HL-60 (cell line): ENCODE results near the gene APMAP.

Source experiments
- DNase-seq, 2 experiments: peaks; one replicate each; pipeline ENCODE4 v3.0.0-alpha.2; 2010 to 2020; ENCODE audit warnings: low read depth in 1 of 2, low spot score in 1 of 2
- H3K27ac ChIP-seq: fragments of 250-450 bp; sonication (Bioruptor Pico); replicated peaks from 2 replicates; pipeline ENCODE4 v1.5.1; 2020; ENCODE audit warnings: mild to moderate bottlenecking, moderate library complexity
- H3K27me3 ChIP-seq: fragments of 250-450 bp; sonication (Bioruptor Pico); 2 replicates; pipeline ENCODE4 v1.5.1; 2021; ENCODE audit warnings: mild to moderate bottlenecking, moderate library complexity; ENCODE audit not compliant: insufficient read depth, poor library complexity, severe bottlenecking
- H3K4me3 ChIP-seq: replicated peaks from 2 replicates; pipeline ENCODE4 v1.5.1; 2011; ENCODE audit warnings: mild to moderate bottlenecking, control low read depth, low read length; ENCODE audit not compliant: insufficient read depth
- GABPA ChIP-seq: IDR thresholded peaks from 2 replicates; pipeline ENCODE4 v1.6.1; 2012; ENCODE audit warnings: low read depth
- POLR2AphosphoS5 ChIP-seq: IDR thresholded peaks from 2 replicates; pipeline ENCODE4 v1.6.1; 2012; ENCODE audit warnings: low read depth
- SPI1 ChIP-seq: IDR thresholded peaks from 2 replicates; pipeline ENCODE4 v1.6.1; 2012; ENCODE audit warnings: low read depth, mild to moderate bottlenecking, borderline replicate concordance
- TF ChIP-seq, protein P1 (sequence below): IDR thresholded peaks from 2 replicates; pipeline ENCODE4 v1.6.1; 2012; ENCODE audit warnings: low read depth; ENCODE audit not compliant: insufficient replicate concordance
- TF ChIP-seq, protein P2 (sequence below): IDR thresholded peaks from one replicate; pipeline ENCODE4 v1.5.1; 2011; ENCODE audit warnings: low read length, control low read depth, inconsistent platforms; ENCODE audit not compliant: insufficient read depth

Gene APMAP

DNA sequence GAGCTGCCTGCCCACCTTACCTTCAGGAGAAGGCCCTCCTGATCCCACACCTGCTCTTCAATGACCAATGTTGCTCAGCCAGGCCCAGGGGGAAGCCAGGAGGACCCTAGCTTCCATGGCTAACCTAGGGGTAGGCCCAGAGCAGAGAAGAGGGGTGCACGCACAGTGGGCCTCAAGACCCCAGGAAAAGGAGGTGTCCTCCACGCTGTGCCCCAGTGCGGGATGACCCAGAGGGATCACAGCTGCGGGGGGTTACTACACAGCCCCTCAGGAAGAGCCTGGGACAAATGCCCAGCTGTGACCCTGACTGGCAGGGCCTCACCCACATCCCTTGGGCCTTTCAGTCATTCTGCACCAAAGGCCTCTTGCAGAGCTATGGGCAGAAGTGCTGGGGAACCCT is 31.6 kb upstream of the APMAP start:
- Histone ChIP-seq H3K4me3 (no peak overlapping the region), H3K27ac (no peak overlapping the region), H3K27me3 (no peaks in the 10 kb centered on the region)
- DNase-seq, result no peak
- TF ChIP-seq SPI1, result no peak
- TF ChIP-seq, protein P1, sequence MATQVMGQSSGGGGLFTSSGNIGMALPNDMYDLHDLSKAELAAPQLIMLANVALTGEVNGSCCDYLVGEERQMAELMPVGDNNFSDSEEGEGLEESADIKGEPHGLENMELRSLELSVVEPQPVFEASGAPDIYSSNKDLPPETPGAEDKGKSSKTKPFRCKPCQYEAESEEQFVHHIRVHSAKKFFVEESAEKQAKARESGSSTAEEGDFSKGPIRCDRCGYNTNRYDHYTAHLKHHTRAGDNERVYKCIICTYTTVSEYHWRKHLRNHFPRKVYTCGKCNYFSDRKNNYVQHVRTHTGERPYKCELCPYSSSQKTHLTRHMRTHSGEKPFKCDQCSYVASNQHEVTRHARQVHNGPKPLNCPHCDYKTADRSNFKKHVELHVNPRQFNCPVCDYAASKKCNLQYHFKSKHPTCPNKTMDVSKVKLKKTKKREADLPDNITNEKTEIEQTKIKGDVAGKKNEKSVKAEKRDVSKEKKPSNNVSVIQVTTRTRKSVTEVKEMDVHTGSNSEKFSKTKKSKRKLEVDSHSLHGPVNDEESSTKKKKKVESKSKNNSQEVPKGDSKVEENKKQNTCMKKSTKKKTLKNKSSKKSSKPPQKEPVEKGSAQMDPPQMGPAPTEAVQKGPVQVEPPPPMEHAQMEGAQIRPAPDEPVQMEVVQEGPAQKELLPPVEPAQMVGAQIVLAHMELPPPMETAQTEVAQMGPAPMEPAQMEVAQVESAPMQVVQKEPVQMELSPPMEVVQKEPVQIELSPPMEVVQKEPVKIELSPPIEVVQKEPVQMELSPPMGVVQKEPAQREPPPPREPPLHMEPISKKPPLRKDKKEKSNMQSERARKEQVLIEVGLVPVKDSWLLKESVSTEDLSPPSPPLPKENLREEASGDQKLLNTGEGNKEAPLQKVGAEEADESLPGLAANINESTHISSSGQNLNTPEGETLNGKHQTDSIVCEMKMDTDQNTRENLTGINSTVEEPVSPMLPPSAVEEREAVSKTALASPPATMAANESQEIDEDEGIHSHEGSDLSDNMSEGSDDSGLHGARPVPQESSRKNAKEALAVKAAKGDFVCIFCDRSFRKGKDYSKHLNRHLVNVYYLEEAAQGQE, result no peak
- no peak for TF ChIP-seq GABPA
- no peak for TF ChIP-seq POLR2AphosphoS5
- TF ChIP-seq, protein P2, sequence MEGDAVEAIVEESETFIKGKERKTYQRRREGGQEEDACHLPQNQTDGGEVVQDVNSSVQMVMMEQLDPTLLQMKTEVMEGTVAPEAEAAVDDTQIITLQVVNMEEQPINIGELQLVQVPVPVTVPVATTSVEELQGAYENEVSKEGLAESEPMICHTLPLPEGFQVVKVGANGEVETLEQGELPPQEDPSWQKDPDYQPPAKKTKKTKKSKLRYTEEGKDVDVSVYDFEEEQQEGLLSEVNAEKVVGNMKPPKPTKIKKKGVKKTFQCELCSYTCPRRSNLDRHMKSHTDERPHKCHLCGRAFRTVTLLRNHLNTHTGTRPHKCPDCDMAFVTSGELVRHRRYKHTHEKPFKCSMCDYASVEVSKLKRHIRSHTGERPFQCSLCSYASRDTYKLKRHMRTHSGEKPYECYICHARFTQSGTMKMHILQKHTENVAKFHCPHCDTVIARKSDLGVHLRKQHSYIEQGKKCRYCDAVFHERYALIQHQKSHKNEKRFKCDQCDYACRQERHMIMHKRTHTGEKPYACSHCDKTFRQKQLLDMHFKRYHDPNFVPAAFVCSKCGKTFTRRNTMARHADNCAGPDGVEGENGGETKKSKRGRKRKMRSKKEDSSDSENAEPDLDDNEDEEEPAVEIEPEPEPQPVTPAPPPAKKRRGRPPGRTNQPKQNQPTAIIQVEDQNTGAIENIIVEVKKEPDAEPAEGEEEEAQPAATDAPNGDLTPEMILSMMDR, result no peak

DNA sequence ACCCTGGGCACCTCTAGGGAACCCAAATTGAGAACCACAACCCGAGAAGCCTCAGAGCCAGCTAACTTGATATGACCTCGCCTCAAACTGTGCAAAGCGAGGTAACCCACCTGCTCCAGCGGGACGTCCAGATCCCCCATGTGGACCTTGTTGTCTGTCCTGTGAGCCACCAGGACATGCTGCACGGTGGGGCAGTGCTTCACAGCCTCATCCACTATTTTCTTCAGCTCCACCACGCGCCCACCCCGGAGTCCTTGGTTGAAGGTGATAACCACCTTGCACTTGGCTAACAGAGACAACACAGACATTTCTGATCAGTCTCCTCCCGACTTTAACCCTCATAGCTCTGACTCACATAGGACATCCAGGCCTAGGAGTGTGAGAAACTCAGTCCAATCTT is 30.8 kb upstream of the APMAP start:
- no peaks in the 10 kb centered on the region for H3K27me3 ChIP-seq
- no peak for DNase-seq
- H3K4me3 ChIP-seq, result no peak overlapping the region
- no peak overlapping the region for H3K27ac ChIP-seq
- TF ChIP-seq POLR2AphosphoS5 (no peak), GABPA (no peak), SPI1 (no peak)
- TF ChIP-seq, protein P1, result no peak
- TF ChIP-seq, protein P2, result no peak

DNA sequence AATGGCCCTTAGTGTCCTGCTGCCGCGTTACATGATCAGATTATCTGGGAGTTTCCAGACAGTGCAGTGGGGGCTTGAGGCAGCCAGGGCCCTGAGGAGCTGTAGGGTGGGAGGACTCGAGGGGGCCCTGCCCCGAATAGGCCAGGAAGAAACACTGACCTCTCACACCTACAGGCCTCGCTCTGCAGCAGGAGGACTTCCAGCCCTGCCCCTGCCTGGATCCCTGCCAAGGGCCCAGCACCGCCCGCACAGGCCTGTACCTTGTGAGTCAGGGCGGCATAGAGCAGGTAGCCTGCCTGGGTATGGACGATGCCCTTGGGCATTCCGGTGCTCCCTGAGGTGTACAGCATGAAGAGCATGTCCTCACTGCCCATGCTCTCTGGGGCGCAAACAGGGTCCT is 30.1 kb upstream of the APMAP start:
- no peak overlapping the region for H3K27ac ChIP-seq
- H3K27me3 ChIP-seq, result no peaks in the 10 kb centered on the region
- no peak for DNase-seq
- H3K4me3 ChIP-seq, result no peak overlapping the region
- TF ChIP-seq SPI1 (no peak), POLR2AphosphoS5 (no peak), GABPA (no peak)
- TF ChIP-seq, protein P2, result no peak
- TF ChIP-seq, protein P1, result no peak
